ENCODE measurements around the gene SEMA3B.
"Not testable (repeated sequence)": the region's sequence is repeated elsewhere in the genome, so short reads cannot be mapped to it uniquely, and the experiment has no call there.

The SEMA3B gene

DNA sequence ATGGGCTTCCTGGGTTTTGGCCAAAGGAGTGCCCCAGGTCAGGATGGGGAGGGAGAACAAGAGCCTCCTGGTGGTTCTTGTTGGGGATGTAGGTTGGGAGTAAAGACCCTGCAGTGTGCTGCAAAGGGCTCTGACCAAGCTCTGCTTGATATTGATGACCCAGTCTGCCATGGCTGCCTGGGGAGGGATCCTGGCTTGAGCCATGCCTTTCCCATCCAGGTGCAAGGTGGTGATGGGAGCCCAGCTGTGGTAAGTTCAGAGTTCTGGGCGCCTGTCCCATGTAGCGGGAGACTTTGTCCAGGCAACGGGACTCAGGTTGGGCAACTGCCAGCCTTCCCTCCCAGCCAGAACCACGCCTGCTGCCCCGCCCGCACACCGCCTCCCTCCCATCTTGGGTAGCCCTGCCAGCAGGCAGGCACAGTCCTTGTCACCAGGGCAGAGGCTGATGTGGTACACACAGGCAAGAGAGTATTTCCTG, 30.4 kb upstream of the SEMA3B start:
- DNase-seq, result no peak

DNA sequence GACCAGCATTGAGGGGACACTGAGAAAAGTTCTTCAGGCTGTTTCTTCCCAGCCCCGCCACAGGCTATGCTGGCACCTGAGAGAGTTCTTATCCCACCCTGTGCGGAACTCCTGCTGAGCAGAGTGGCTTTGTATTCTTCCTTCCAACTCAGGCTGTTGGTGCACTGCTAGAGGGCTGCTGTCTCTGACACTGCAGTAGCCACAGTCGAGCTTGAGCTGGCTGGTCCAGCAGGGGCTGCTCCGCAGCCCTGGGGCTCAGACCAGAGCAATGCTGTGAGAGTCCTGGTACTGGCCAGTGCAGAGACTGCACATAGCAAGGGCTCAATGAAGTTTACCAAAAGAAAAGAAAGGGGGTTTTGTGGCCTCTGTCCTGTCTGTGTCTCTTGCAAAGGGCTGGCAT, 29.3 kb upstream of the SEMA3B start:
- no peak for DNase-seq

GRCh38 chr3:50241163-50241562, 27.8 kb upstream of the SEMA3B start:
- DNase-seq, result no peak

DNA sequence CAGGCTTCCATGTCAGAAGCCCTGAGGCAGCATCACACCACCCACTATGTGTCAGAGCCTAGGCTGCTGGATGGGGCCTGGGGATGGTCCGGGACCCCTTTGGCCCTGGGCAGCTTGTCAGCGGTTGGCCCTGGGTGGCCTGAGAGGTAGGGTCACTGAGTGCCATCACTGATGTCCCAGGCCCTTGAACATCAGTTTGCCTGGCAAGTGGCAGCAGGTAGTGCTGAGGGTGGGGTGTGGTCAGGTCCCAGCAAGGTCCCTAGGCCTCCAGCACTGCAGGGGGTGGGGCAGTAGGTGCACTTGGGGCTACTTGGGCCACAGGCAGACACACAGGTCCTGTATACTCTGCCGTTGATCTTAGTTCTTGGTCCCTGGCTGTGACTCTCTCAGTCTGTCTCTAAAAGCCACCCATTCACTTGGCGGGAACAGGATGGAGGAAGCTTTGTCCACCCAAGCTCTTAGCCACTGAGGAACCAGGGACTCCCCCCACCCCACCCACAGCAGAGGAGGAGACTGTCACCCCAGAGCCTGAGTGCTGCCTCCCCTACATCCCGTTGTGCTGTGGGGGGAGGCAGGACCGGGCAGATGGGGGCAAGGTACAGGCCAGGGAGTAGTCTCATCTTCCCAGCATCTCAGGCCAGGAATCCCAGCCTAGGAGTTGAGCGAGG, 27.1 kb upstream of the SEMA3B start:
- no peak for DNase-seq

GRCh38 chr3:50242381-50242770, 26.6 kb upstream of the SEMA3B start:
- no peak for DNase-seq

DNA sequence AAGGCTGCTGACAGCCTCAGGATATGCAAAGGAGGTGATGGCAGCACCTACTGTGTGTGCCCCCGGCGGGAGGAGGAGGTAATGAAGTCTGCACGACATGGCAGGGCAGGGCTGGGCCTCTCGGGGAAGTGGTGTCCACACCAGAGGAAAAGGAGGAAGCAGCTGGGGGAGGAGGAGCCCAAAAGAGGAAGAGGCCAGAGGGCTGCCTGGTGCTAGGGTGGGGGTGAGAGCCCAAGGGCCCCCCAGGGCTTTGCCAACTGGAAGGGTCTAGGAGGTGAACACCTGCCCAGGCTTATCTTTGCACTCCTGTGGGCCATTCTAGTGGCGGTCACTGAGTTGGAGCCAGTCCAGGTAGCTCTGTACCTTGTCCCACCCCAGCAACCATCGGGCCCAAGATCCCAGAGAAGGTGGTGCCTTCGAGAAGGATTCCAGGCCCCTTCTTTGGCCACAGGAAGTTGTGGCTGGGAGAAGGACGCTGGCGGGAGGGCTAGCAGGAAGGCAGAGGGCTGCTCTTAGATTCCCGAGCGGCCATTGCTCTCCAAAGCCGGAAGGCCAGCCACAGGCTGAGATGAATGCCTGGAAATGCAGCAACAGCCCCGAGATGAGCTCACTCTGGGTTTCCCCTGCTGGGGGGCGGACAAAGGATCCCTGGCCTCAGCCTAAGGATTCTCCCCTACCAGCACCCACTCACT, 25.9 kb upstream of the SEMA3B start:
- DNase-seq, result no peak

DNA sequence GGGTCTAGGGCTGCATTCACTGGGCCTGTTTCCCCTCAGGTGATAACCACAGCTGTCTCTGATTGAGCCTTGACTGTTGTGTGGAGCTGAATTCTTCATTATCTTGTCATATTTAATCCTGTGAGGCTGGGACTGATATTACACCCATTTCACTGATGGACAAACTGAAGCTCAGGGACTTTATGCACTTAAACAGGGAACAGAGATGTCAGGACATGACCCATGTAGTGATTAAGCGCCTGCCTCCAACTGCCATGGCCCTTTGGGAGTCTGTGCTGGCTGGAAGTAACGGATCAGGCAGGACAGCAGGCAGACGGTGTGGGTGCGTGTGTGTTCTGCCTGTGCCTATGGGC, 25.4 kb upstream of the SEMA3B start:
- DNase-seq, result no peak

GRCh38 chr3:50244813-50245212, 24.1 kb upstream of the SEMA3B start:
- DNase-seq, result not testable (repeated sequence)

DNA sequence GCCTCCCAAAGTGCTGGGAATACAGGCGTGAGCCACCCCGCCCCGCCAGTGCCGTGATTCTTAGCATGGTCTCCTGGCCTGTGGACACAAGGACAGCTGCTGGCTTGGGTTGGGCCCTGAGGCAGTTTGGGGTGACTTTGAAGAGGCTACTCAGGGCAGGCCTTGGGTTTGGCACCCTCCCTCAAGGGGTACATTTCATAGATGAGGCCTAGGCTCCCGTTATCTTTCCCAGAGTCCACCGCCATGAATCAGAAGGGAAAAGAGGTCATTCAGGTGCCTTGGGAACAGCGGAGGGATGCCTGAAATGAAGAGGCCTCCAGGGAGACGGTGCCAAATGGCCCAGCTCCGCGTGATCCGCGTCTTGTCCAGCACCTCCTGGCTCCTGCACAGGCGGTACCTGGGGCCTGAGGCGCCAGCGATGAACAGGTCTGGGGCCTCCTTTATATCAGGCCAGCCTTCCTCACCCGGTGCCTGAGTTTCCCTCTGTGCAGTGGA, 23.6 kb upstream of the SEMA3B start:
- no peak for DNase-seq

- DNase-seq, result peak; percentile 19
These were observed 23.0 kb upstream of the SEMA3B start for GRCh38 chr3:50245831-50246516.

DNA sequence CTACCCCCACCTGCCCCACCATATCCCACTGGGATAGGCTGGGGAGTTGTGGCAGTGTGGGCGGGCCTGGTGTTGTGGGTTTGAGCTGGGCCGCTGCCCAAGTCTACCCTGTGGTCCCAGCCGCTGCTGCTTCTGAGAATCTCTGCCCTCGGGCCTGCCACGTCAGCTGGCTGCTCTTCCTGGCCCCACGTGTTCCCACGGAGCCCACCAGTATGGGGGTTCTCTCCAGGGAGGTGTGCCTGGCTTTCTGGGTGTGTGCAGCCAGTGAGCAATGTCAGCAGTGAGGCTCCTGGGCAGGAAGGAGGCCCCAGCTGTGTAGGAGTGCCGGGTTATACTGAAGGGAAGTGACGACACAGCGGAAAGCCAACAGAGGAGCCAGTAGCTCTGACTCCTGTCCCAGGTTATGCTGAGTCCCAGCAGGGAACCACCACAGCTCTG, 22.4 kb upstream of the SEMA3B start:
- DNase-seq, result no peak

- no peak for DNase-seq
These were observed 20.6 kb upstream of the SEMA3B start for GRCh38 chr3:50248387-50248786.

GRCh38 chr3:50249457-50249856, 19.5 kb upstream of the SEMA3B start:
- no peak for DNase-seq

DNA sequence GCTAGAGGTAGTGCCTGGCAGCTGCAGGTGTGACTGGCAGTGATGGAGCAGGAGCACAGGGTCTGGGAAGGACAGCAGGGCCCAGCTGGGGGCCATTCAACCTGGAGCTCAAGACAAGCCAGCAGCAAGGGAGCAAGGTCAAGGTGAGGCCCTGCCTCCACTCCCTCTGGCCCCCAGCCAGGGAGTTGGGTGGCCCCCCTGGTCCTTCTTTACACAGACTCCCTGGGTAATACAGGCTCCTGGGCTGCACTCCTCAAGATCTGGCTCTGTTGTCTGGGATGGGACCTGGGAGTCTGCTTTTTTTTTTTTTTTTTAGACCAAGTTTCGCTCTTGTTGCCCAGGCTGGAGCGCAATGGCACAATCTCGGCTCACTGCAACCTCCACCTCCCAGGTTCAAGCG, 18.4 kb upstream of the SEMA3B start:
- no peak for DNase-seq

GRCh38 chr3:50251220-50251619, 17.7 kb upstream of the SEMA3B start:
- no peak for DNase-seq

GRCh38 chr3:50254577-50255250, 14.2 kb upstream of the SEMA3B start:
- no peak for DNase-seq

DNA sequence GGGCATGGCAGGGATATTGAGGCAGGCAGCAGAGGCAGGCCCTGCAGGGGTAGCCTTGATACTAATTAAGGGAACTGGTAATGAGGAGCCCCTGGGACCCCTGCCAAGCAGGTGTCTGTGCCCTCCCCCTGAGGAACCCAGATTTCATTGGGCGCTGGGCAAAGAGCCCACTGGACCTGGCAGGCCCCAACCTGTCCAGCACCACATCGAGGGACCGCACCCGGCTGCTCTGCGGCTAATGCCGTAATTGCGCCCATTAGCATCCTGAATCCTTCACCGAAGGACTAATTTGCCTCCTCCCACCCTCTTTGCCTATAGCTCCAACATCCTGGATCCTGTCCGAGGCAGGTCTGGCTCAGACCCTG, 13.7 kb upstream of the SEMA3B start:
- no peak for DNase-seq

DNA sequence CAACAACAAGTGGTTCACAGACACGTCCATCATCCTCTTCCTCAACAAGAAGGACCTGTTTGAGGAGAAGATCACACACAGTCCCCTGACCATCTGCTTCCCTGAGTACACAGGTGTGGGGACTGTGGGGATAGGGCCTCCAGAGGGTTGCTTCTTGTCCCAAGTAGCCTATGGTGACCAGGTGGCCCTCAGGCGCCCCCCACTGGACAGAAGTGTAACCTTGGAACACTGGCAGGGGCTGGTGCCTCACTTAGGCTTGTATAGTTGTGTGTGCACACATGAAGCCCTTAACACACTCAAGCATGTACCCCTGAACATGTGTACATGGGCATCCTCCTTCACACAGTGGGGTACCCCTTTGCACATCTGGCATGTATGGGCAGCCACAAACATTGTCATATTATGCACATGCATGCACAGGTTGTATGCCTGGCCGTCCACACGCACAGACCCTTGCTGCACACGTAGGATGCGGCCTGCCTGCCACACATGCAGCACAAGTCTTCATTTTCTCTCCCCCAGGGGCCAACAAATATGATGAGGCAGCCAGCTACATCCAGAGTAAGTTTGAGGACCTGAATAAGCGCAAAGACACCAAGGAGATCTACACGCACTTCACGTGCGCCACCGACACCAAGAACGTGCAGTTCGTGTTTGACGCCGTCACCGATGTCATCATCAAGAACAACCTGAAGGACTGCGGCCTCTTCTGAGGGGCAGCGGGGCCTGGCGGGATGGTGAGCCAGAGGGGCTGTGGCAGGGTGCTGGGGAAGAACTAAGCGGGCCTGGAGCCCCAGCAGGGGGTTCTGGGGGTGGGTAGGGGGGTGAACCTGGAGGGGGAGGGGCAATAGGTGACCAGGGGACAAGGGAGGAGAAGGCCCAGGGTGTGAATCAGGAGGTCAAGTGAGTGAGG, 11.7 kb upstream of the SEMA3B start:
- no peak for DNase-seq

DNA sequence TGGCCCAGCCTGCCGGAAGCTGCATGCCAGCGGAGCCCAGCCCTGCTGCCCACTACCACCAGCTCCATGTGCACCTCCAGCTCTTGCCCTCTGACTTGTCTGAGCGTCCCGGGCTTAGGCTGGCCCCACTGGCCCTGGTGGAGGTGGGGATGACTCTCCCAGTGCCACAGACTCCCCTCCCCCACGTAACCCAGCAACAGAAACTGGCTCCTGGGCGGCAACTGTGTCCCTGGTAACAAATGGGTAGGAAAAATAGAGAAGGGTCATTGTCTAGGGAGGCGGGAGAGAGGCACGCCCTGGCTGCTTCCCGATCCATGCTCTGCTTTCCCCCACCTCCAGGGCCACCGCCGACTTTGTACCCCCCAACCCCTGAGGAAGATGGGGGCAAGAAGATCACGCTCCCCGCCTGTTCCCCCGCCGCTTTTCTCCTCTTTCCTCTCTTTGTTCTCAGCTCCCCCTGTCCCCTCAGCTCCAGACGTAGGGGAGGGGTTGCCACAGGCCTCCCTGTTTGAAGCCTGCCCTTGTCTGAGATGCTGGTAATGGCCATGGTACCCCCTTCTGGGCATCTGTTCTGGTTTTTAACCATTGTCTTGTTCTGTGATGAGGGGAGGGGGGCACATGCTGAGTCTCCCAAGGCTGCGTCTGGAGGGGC, 10.8 kb upstream of the SEMA3B start:
- no peak for DNase-seq

- DNase-seq, result no peak
These were observed 10.0 kb upstream of the SEMA3B start for GRCh38 chr3:50258979-50259378.

GRCh38 chr3:50259432-50260026, 9.4 kb upstream of the SEMA3B start:
- peak; percentile 34 for DNase-seq
